NCI-H146 treated with DMSO at 0.1 percent for 48 hours (cell line): ENCODE results near the gene RAB27A.
"Not testable (repeated sequence)": the region's sequence is repeated elsewhere in the genome, so short reads cannot be mapped to it uniquely, and the experiment has no call there.

Experiments used
- DNase-seq: peaks from one replicate; lab custom pipeline; 2025; ENCODE audit not compliant: unreplicated experiment; lab: John Stamatoyannopoulos, UW

Gene RAB27A

GRCh38 chr15:55289746-55290527 lies at the start of gene RAB27A:
Gene RAB27A, minus strand, starts transcription at chr15:55289813. Its CDS starts 54,879 bp downstream, at chr15:55234934.
- peak; percentile 4 for DNase-seq

DNA sequence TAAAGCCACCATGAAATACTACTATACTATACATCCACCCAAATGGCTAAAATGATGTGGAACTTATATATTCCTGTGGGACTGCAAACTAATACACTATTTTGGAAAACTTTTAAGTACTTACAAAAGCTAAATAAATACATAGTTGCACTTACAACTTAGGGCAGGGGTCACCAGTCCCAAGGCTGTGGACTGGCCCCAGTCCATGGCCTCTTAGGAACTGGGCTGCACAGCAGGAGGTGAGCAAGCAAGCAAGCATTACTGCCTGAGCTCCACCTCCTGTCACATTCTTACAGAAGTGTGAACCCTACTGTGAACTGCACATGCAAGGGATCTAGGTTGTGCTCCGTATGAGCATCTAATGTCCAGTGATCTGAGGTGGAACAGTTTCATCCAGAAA lies 47.5 kb upstream of the RAB27A start:
- no peak for DNase-seq

- no peak for DNase-seq
These were observed 45.4 kb upstream of the RAB27A start for GRCh38 chr15:55334997-55335396.

GRCh38 chr15:55334371-55334770 lies 44.8 kb upstream of the RAB27A start:
- no peak for DNase-seq

- DNase-seq: no peak
These were observed 37.8 kb upstream of the RAB27A start for GRCh38 chr15:55327387-55327786.

GRCh38 chr15:55322467-55322866 lies 32.9 kb upstream of the RAB27A start:
- no peak for DNase-seq

- no peak for DNase-seq
These were observed 31.4 kb upstream of the RAB27A start for GRCh38 chr15:55320963-55321362.

DNA sequence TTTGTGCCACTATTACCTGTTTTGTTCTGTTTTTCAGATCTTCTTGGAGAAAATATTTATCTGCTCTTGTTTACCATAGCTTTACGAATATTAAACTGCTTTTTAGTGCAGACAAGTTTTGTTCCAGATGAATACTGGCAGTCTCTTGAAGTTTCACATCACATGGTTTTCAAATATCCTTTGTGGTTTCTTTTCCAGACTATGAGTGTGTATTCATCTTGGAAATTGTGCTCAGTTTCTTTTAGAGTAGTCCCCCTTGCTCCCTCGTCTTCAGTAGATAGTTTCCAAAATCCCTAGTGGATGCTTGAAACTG lies 30.6 kb upstream of the RAB27A start:
- no peak for DNase-seq

- DNase-seq: no peak
These were observed 30.1 kb upstream of the RAB27A start for GRCh38 chr15:55319537-55320237.

DNA sequence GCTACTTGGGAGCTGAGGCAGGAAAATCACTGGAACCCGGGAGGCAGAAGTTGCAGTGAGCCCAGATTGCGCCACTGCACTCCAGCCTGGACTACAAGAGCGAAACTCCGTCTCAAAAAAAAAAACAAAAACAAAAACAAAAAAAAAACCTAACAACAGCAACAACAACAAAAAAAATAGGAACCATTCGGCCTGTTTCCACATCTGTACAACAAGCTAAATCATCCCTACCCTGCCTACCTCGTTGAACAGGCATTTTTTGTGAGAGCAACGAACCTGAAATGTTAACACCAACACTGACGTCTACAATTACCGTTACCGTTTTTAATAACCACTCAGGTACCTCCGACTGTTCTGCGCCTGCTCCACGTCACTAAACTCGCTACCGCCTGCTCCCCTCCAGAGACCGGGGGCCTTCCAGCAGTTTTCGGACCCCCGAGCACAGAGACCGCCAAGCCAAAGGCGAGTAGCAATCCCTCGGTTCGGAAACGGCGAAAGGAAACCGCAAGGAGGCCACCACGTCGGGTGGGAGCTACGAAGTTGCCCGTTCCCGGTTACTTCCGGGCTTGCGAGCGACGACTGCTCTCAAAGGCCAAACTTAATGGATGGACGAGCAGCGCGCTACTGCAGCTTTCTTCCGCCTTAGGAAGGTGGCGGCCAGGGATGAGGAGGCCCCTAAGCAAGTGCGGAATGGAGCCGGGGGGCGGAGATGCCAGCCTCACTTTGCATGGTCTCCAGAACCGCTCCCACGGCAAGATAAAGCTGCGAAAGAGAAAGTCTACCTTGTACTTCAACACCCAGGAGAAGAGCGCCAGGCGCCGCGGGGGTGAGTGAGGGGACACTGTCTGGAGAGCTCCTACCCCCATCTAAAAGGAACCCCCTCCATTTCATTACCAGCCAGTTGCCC lies 29.2 kb upstream of the RAB27A start, which contains the start of the genes PIGB and PIGBOS1:
Gene PIGB, plus strand, starts transcription at position 635 of the 907 bp plus-strand sequence. Its CDS starts 29 bp downstream, at position 664.
Gene PIGBOS1, minus strand, starts transcription at position 536 of the 907 bp plus-strand sequence. CDS start 1,331 bp downstream, outside the sequence.
- peak; percentile 56 for DNase-seq

DNA sequence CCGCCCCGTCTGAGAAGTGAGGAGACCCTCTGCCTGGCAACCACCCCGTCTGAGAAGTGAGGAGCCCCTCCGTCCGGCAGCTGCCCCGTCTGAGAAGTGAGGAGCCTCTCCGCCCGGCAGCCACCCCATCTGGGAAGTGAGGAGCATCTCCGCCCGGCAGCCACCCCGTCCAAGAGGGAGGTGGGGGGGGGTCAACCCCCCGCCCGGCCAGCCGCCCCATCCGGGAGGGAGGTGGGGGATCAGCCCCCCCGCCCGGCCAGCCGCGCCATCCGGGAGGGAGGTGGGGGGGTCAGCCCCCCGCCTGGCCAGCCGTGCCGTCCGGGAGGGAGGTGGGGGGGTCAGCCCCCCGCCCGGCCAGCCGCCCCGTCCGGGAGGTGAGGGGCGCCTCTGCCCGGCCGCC lies 13.2 kb upstream of the RAB27A start:
- not testable (repeated sequence) for DNase-seq

DNA sequence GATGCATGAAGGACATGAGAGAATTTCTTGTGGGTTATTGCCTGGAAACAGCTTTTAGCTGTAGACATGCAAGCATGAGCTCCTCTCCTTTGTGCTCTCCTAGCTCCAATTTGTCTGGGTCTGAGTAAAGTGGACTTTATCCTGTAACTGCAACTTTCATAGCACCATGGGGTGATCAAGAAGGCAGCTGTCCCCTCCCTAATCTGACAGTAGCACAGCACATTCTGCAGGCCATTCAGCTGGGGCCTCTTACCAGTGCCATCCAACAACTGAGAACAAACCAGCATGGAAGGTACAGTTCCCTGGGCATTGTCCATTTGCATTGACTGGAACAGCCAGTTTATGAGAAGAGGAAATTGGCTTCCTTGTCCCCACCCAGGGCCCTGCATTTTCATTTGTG lies 7.7 kb upstream of the RAB27A start:
- DNase-seq: no peak

GRCh38 chr15:55290528-55291057 lies 980 bp upstream of the RAB27A start:
- DNase-seq: peak; percentile 19

DNA sequence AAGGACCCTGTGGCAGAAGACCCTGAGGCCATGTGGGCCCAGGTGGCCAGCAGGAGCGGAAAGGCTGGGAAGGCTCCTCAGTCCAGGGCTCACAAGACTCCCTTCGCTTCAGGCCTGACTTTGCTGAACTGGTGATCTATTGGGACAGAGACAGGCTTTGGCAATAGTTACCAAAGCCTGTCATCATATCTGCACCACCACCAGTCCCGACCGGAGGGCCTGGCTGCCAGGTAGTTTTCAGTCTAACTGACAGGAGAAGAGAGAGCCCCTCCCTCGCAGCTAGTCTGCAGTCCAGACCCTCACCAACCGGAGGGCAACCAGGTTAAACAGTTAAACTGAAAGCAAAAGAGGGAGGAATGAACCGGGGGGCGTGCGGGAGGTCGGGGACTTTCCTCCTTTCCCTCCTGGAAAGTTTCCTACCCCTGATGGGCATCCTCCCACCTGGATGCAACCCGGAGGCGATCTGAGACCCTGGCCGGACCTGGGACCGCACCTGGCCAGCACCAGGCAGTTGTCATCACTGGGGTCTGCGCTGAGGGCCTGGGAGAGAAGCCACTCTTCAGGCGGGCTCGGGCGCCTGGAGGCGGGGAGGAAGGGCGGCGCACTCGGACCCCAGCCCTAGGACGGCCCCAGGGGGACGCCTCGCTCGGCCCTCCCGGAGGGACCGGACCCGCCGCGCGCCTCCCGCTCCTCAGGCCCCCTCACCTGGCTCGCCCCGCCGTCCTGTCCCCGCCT lies 435 bp downstream of the RAB27A start:
- DNase-seq: peak; percentile 2

DNA sequence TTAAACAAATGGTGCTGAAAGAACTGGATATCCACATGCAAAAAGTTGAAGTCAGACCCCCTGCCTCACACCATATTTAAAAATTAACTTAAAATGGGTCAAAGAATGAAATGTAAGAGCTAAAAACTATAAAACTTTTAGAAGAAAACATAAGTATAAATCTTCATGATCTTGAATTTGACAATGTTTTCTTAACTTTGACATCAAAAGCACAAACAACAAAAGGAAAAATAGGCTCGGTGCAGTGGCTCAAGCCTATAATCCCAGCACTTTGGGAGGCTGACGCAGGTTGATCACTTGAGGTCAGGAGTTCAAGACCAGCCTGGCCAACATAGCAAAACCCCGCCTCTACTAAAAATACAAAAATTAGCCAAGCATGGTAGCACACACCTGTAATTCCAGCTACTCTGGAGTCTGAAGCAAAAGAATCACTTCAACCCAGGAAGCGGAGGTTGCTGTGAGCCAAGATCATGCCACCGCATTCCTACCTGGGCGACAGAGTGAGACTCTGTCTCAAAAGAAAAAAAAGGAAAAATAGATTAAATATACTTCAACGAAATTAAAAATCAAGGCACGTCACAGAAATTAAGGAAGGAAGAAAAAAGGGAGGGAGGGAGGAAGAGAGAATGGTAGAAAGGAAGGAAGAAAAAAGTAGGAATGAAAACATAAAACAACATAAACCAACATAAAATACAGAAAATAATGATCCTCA lies 1.5 kb downstream of the RAB27A start:
- DNase-seq: no peak

DNA sequence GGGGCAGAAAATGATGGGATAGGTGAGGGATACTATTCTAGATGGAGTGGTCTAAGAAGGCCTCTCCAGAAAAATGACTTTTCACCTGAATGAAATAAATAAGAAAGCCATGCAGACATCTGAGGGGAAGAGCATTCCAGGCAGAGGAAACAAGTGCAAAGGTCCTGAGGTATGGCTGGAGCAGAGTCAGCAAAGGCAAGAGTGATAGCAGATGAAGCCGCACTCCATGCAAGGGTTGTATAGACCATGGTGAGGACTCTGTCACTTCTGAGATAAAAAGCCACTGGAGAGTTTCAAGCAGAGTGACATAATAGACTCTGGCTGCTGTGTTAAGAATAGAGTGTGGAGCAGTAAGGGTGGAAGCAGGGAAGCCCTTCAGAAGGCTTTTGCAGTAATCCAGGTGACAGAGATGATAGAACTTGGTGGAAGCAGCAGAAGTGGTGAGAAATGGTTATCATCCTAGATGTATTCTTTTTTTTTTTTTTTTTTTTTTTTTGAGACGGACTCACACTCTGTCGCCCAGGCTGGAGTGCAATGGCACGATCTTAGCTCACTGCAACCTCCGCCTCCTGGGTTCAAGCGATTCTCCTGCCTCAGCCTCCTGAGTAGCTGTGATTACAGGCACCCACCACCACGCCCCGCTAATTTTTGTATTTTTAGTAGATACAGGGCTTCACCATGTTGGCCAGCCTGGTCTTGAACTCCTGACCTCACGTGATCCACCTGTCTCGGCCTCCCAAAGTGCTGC lies 3.0 kb downstream of the RAB27A start:
- not testable (repeated sequence) for DNase-seq

- no peak for DNase-seq
These were observed 5.2 kb downstream of the RAB27A start for GRCh38 chr15:55284426-55284825.

DNA sequence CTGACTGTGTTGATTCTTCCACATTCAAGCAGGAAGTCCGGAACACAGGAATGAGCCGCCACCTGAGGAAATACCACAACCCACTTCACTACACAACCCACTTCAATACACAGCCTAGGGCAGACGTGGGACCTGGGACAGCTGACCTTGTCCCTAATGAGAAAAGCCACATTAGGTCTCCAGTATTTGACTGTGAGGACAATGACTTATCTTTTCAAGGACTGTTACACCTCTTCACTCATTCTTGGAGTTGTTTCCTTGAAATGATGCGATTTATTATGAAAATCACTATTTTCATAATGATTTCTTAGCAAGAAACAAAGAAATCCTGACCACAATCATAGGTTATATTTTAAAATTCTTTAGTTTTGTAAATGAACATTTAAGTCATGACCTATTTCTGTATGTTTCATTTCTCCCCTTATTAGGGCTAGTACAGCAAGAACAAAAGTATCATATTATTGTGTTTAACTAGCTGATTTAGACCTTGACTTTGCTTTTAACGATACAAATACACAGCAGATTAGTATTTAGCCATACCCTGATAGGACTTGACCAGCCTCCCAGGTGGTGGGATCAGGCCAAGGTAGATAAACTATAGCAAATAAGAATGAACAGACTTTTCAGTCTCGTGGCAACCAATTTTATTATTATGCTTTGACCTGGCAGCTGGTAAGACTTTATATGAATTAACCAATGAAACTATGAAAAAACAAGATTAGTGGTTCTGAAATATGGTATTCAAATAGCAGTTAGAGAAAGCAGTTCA lies 6.0 kb downstream of the RAB27A start:
- DNase-seq: no peak
